G401.6 (cell line): ENCODE measurements around the gene ANKRD28.
"Not testable (repeated sequence)": the region's sequence is repeated elsewhere in the genome, so short reads cannot be mapped to it uniquely, and the experiment has no call there.

Source experiments
- FAIRE-seq: peaks from 2 replicates; lab custom pipeline; 2012; peaks lifted over from hg19 to GRCh38; lab: Jason Lieb, UNC

ANKRD28 gene

DNA sequence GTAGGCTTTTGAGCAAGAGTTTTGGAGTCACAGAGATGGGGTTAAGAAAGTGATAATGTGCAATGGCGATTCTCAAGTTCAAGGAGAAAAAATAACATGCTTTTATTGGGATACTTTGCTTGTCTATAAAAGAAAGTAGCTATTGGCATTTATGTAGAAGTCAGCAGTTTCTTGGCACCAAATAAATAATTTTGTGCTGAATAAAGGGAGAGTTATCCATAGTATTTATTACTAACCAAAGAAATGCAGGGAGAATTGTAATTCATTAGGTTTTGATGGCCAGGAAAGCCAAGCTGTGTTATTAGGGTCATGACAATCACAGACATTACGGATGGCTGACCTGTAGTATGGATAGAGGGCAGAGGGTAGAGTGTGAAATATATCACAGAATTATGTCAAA is 163.1 kb downstream of the ANKRD28 start:
- FAIRE-seq = no peak

GRCh38 chr3:15633766-15634598 is 163.8 kb downstream of the ANKRD28 start:
- no peak for FAIRE-seq

- no peak for FAIRE-seq
These were observed 164.6 kb downstream of the ANKRD28 start for GRCh38 chr3:15633159-15633558.

DNA sequence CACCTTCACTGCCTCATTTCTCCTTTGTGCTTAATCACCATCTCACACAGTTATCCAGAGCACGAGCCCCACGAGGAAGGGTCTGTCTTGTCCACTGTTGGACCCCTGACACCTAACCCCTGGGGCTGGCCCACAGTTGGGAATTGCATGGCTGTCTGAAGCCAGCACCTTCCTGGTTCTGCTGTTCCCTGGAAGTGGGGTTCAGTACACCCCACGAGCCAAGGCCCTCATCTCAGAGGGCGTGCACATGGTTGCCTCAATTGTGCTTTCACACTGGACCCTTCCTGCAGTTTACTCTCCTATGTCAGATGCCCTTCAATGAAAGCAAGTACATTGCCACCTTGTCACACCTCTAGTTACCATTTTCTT is 165.6 kb downstream of the ANKRD28 start:
- FAIRE-seq = no peak

GRCh38 chr3:15631426-15632211 is 166.2 kb downstream of the ANKRD28 start:
- FAIRE-seq = no peak

DNA sequence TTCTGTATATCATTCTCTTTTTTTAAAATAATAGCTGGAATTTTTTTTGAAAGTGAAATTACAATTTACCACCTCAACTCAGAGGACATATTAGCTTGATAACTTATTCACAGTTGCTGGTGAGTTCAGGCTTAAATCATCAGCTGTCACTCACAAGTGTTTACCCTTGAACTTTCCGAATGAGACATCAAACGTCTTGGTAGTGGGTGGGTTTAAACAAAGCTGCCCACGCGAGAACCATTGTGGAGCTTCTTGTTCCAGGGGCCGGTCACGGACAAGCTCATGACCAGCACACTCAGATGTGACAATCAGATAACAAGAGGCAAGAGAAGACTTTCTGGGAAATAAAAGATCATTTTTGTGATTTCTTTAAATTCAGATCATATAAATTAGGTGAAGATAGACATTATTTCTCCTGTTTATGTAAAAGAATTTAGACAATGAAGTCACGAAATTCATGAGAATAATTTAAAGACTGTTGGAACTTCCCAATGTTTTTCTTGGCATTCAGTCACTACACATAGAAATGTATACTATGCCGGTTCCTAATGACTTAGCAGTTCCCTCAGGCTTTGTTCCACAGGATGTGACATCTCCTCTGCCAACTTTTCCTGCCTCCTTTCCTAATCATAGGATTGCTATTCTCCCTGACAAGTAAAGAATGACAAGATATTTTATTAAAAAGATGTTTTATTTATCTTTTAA is 167.0 kb downstream of the ANKRD28 start:
- FAIRE-seq = no peak

DNA sequence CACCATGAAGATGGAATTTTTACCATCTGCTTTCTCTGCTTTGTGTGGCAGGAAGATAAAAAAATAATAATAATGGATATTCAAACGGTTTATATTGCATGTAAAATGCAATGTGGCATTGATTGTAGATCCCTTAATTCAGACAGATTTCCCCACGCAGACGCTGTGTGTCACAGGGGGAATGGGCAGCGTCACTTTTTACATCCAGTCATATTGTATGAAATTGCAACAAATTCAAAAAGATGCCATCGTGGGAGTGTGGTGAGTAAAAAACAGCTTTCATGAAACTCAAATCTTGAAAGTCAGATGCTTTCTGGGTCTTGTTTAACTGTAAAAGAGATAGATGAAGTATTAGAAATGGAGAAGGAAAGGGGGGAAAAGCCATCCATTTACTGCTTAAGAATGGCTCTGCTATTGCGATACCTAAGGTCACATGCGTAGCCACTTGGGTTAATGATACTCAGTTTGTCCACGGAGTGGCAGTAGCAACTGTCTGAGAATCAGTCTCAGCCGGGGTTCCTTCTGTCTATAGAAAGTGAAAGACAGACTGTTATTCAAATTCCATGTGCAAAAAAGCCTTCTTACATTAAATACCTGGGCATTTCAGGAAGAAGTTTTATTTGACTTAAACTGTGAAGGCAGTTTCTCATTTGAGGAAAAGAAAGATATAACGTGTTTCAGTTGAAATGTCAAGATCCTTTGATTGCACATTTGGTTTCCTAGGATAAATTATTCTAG is 167.8 kb downstream of the ANKRD28 start:
- FAIRE-seq = peak; percentile 86

- no peak for FAIRE-seq
These were observed 168.8 kb downstream of the ANKRD28 start for GRCh38 chr3:15628967-15629366.

DNA sequence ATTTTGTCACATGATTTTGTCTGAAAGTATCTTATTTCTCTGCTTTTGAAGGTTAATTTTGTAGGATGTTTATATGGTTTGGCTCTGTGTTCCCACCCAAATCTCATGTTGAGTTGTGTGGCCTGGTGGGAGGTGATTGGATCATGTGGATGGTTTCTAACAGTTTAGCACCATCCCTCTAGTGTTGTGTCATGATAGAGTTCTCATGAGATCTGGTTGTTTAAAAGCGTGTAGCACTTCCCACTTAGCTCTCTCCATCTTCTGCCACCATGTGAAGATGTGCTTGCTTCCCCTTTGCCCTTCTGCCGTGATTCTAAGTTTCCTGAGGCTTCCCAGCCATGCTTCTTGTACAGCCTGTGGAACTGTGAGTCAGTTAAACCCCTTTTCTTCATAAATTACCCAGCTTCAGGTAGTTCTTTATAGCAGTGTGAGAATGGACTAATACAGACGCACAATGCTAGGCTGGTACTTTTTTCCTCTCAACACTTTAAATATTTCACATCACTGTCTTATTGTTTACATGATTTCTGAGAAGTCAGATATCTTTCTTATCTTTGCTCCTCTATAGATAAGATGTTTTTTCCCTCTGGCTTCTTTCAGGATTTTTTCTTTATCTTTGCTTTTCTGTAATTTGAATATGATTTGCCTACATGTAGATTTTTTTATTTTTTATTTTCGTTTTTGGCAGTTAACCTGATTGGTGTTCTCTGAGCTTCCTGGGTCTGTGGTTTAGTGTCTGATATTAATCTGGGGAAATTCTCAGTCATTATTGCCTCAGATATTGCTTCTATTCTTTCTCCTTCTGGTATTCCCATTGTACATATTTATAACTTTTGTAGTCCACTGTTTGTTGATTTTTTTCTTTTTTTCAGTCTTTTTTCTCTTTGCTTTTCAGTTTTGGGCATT is 174.0 kb downstream of the ANKRD28 start:
- no peak for FAIRE-seq

DNA sequence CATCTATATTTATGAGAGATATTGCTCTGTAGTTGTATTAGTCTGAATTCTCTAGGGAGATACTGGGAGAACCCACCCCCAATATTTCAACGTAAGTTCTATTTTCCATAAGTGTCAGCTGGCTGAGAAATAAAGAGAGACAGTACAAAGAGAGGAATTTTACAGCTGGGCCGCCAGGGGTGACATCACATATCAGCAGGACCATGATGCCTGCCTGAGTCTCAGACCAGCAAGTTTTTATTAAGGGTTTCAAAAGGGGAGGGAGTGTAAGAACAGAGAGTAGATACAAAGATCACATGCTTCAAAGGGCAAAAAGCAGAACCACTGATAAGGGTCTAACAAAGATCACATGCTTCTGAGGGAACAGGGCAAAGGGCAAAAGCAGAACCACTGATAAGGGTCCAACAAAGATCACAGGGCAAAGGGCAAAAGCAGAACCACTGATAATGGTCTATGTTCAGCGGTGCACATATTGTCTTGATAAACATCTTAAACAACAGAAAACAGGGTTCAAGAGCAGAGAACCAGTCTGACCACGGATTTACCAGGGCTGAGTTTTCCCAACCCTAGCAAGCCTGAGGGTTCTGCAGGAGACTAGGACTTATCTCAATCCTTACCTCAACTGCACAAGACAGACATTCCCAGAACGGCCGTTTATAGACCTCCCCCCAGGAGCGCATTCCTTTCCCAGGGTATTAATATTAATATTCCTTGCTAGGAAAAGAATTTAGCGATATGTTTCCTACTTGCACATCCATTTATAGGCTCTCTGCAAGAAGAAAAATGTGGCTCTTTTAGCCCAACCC is 177.9 kb downstream of the ANKRD28 start:
- not testable (repeated sequence) for FAIRE-seq
